NCI-H1105 (cell line): ENCODE measurements around the gene KLF15.

ENCODE experiments used
- DNase-seq: peaks from one replicate; lab custom pipeline; 2025; lab: John Stamatoyannopoulos, UW

KLF15 gene

GRCh38 chr3:126304704-126305103 lies 52.5 kb downstream of the KLF15 start:
- DNase-seq = no peak

- no peak for DNase-seq
Measured at GRCh38 chr3:126304291-126304690, 52.9 kb downstream of the KLF15 start.

DNA sequence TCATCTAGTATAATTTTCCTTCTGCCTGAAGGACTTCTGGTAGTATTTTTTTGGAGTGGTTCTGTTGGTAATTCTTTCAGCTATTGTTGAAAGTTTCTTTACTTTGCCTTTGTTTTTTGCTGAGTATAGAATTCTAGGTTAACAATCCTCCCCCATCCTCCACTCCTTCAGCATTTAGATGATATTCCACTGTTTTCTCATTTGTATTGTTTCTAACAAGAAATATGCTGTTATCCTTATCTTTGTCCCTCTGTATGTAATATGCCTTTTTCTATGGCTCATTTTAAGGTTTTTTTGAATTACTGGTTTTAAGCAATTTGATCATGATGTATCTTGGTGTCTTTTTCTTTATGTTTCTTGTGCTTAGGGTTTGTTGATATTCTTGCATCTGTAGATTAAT lies 53.9 kb downstream of the KLF15 start:
- no peak for DNase-seq

DNA sequence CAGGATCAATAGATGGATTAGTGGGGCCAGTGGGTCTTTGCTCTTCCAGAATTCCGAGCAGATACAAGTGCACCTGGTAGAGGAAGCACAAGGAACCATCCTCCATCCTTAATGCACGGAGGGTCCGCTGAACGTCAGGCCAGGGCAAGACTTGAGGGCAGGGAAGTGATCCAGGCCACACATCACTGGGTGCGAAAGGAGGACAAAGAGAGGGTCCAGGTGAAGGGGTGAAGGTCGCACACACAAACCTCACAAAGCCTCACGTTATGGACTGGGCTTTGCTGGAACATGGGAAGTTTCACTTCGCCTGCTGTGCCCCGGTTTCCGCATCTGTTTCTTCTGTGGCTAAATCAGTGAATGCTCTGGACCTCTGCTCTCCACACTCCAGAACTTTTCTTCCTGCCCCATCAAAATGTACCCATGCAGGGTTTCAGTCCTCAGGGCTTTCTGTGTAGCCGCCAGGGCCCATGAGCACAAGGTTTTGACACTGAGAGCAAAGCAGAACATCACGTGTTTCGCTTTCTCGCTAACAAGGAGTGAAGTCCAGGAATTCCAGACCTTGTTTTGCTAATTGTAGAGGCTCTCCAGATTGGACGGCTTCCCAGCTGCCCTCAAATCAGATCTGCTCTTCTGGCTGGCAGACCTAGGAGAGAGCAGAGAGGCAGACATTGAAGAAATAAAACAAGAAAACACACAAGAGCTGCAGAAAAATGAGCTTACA lies 56.3 kb downstream of the KLF15 start:
- no peak for DNase-seq

GRCh38 chr3:126300001-126300760 lies 57.0 kb downstream of the KLF15 start:
- DNase-seq = no peak

DNA sequence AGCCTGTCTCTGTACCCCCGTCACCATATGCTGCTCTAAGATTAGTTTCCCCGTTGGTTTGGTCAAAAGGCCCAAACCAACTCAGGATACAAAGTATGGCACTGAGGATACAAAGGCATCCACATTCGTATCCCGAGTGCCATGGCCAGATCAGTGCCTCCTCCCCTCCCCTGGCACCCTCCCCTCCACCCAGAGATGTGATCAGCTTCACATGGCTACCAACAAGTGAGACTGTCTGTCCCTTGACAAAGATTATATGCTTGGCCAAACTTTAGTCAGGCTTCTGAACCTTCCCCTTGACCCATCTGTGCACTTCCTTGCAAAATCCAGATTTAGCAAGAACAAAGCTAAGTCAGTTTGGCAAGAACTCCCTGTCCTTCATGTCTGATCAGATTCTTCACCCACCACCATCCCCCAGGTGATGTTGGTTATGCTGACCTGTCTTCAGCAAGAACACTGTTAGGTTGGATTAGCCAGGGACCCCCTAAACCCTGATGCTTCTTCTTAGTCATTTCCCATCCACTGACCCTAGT lies 61.7 kb downstream of the KLF15 start:
- no peak for DNase-seq

- DNase-seq = no peak
Measured at GRCh38 chr3:126294211-126294808, 62.9 kb downstream of the KLF15 start.

GRCh38 chr3:126293370-126294082 lies 63.7 kb downstream of the KLF15 start:
- no peak for DNase-seq
